ENCODE results near the gene ZNF780B.

The ZNF780B gene

DNA sequence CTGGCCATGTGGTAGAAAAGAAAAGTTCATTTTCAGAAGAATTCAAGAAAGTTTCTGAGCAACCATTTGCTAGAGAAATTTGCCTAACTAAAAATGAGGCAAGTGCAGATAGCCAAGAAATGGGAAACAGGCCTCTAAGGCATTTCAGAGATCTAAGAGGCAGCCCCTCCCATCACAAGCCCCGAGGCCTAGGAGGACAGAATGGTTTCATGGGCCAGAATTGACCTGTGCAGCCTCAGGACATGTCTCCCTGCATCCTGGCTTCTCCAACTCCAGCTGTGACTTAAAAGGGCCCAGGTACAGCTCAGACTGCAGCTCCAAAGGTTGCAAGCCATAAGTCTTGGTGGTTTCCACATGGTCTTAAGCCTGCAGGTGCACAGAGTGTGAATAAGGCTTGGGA lies 62.4 kb downstream of the ZNF780B start:
- peaks cover 23% of the 10 kb centered on the region; the same call in 1 of the 2 replicates for H4K20me1 ChIP-seq
- H3K4me1 ChIP-seq = peaks cover 19% of the 10 kb centered on the region
- H3K27ac ChIP-seq = no peak overlapping the region
- no peak overlapping the region for H3K4me2 ChIP-seq
- no peak overlapping the region for H3K9ac ChIP-seq
- H3K27me3 ChIP-seq = no peaks in the 10 kb centered on the region
- H3K36me3 ChIP-seq = peaks cover 29% of the 10 kb centered on the region
- peaks cover 36% of the 10 kb centered on the region for H3K9me3 ChIP-seq
- no peak for TF ChIP-seq Cebpa-rat (IDR thresholded peaks at IDR 0.05)
- no peak overlapping the region for H3K4me3 ChIP-seq

DNA sequence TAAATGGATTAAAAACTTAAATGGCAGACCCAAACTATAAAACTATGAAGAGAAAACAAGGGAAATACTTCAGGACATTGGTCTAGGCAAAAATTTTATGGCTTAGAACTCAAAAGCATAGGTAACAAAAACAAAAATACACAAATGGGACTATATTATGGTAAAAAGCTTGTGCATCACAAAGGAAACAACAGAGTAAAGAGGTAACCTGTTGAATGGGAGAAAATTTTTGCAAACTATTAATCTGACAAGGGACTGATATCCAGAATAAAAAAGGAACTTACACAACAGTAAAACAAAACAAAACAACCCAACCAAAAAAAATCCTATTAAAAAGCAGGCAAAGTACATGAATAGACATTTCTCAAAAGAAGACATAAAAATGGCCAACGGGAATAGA lies 68.4 kb downstream of the ZNF780B start:
- Histone ChIP-seq H4K20me1 (peaks cover 23% of the 10 kb centered on the region; the same call in 1 of the 2 replicates), H3K4me2 (no peak overlapping the region), H3K9ac (no peak overlapping the region), H3K4me3 (no peak overlapping the region), H3K36me3 (peaks cover 40% of the 10 kb centered on the region), H3K4me1 (no peaks in the 10 kb centered on the region), H3K27ac (no peak overlapping the region), H3K27me3 (no peaks in the 10 kb centered on the region), H3K9me3 (peaks cover 65% of the 10 kb centered on the region)
- TF ChIP-seq Cebpa-rat (IDR thresholded peaks at IDR 0.05) = no peak

GRCh38 chr19:39987167-39987566 lies 68.9 kb downstream of the ZNF780B start:
- TF ChIP-seq Cebpa-rat (IDR thresholded peaks at IDR 0.05) = no peak

GRCh38 chr19:39986643-39987042 lies 69.4 kb downstream of the ZNF780B start:
- Histone ChIP-seq H4K20me1 (peaks cover 23% of the 10 kb centered on the region; the same call in 1 of the 2 replicates), H3K9me3 (peaks cover 65% of the 10 kb centered on the region), H3K4me3 (no peak overlapping the region)

More at GRCh38 chr19:39987167-39987566, 68.9 kb downstream of the ZNF780B start:
- no peaks in the 10 kb centered on the region for H3K27me3 ChIP-seq
- H3K4me1 ChIP-seq = no peaks in the 10 kb centered on the region
- H3K4me2 ChIP-seq = no peak overlapping the region
- peaks cover 65% of the 10 kb centered on the region for H3K9me3 ChIP-seq
- peaks cover 44% of the 10 kb centered on the region for H3K36me3 ChIP-seq
- H3K4me3 ChIP-seq = no peak overlapping the region
- no peak overlapping the region for H3K27ac ChIP-seq
- no peak overlapping the region for H3K9ac ChIP-seq
- peaks cover 23% of the 10 kb centered on the region; the same call in 1 of the 2 replicates for H4K20me1 ChIP-seq

GRCh38 chr19:39983695-39984300 lies 72.2 kb downstream of the ZNF780B start:
- H3K9me3 ChIP-seq = peaks cover 61% of the 10 kb centered on the region
- H3K27me3 ChIP-seq = no peaks in the 10 kb centered on the region
- no peak overlapping the region for H3K4me2 ChIP-seq
- no peaks in the 10 kb centered on the region for H3K4me1 ChIP-seq
- H3K36me3 ChIP-seq = peaks cover 75% of the 10 kb centered on the region
- no peak overlapping the region for H3K9ac ChIP-seq
- no peak overlapping the region for H3K4me3 ChIP-seq
- H4K20me1 ChIP-seq = peaks cover 16% of the 10 kb centered on the region
- H3K27ac ChIP-seq = no peak overlapping the region
- TF ChIP-seq Cebpa-rat (IDR thresholded peaks at IDR 0.05) = no peak

More at GRCh38 chr19:39986643-39987042, 69.4 kb downstream of the ZNF780B start:
- no peak overlapping the region for H3K9ac ChIP-seq
- no peaks in the 10 kb centered on the region for H3K4me1 ChIP-seq
- H3K4me2 ChIP-seq = no peak overlapping the region
- no peaks in the 10 kb centered on the region for H3K27me3 ChIP-seq
- no peak for TF ChIP-seq Cebpa-rat (IDR thresholded peaks at IDR 0.05)
- H3K36me3 ChIP-seq = peaks cover 50% of the 10 kb centered on the region
- H3K27ac ChIP-seq = no peak overlapping the region

DNA sequence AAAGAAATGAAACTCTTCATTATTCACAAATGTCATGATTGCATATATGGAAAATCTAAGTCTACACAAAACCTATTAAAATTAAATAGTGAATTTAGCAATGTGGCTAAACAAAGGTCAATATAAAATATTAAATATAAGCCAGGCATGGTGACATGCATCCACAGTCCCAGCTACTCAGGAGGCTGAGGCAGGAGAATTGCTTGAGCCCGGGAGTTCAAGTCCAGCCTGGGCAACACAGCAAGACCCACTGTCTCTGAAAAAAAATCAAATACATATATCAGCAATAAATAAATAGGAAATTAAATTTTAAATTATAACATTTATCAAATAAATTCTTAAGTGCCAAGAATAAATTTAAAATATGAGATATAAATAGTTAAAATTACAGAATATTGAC lies 73.1 kb downstream of the ZNF780B start:
- Histone ChIP-seq H3K9me3 (peaks cover 52% of the 10 kb centered on the region), H3K27me3 (no peaks in the 10 kb centered on the region)
- no peak for TF ChIP-seq Cebpa-rat (IDR thresholded peaks at IDR 0.05)

More for the DNA sequence above, 73.1 kb downstream of the ZNF780B start:
- Histone ChIP-seq H3K36me3 (peaks cover 75% of the 10 kb centered on the region), H3K27ac (no peak overlapping the region), H3K4me1 (no peaks in the 10 kb centered on the region), H3K9ac (no peak overlapping the region), H3K4me3 (no peak overlapping the region), H3K4me2 (no peak overlapping the region), H4K20me1 (peaks cover 16% of the 10 kb centered on the region)

All from BLaER1 (cell line).